Caco-2 (cell line): Measurements from ENCODE around the gene MXD1. TPM values are rescaled to one million over a fixed set of nuclear protein-coding genes. Genes with fewer than 3 reads are reported as not detected.

Experiments
- BruUV-seq: library from RNA; stranded (reverse); fragments of 400-500 nt; replicated peaks from 2 replicates; lab custom pipeline; 2021; lab: Mats Ljungman, UMichigan
- CTCF ChIA-PET: fragments of 300-600 bp; sonication (Branson Sonifier 250); formaldehyde crosslinking; loops from one replicate; lab custom pipeline; 2022; ENCODE audit warnings: antibody characterized with exemption; lab: Charles Lee
- POLR2A ChIA-PET: fragments of 300-600 bp; sonication (Branson Sonifier 250); formaldehyde crosslinking; loops from one replicate; lab custom pipeline; 2022; ENCODE audit warnings: antibody characterized with exemption; lab: Charles Lee
- DNase-seq, 2 experiments: peaks; one replicate each; pipeline versions ENCODE4 v3.0.0 to v3.0.0-alpha.2; 2020 to 2022
- H3K27me3 ChIP-seq: replicated peaks from 2 replicates; pipeline ENCODE4 v1.6.0; 2011; ENCODE audit warnings: low read length; ENCODE audit not compliant: control insufficient read depth, insufficient read depth
- H3K36me3 ChIP-seq: 2 replicates; pipeline ENCODE4 v1.5.1; 2011; ENCODE audit warnings: low read length; ENCODE audit not compliant: control insufficient read depth, insufficient read depth
- H3K4me1 ChIP-seq: fragments of 250-450 bp; sonication (Bioruptor Pico); 2 replicates; pipeline ENCODE4 v1.5.1; 2020; ENCODE audit warnings: mild to moderate bottlenecking
- H3K4me3 ChIP-seq: 2 replicates; pipeline ENCODE4 v1.5.1; 2011; ENCODE audit warnings: low read depth, mild to moderate bottlenecking, control low read depth, low read length
- H3K9me3 ChIP-seq: fragments of 250-450 bp; sonication (Bioruptor Pico); 2 replicates; pipeline ENCODE4 v1.5.1; 2020; ENCODE audit warnings: mild to moderate bottlenecking, moderate library complexity
- H3K27ac Mint-ChIP-seq: one replicate; pipeline ENCODE4 v1.8.0; 2022; ENCODE audit warnings: mixed read lengths; ENCODE audit not compliant: unreplicated experiment
- H3K27me3 Mint-ChIP-seq: one replicate; pipeline ENCODE4 v1.8.0; 2022; ENCODE audit warnings: mixed read lengths; ENCODE audit not compliant: insufficient read depth, unreplicated experiment
- H3K36me3 Mint-ChIP-seq: one replicate; pipeline ENCODE4 v1.8.0; 2022; ENCODE audit warnings: mild to moderate bottlenecking, mixed read lengths; ENCODE audit not compliant: insufficient read depth, unreplicated experiment
- H3K4me1 Mint-ChIP-seq: one replicate; pipeline ENCODE4 v1.8.0; 2022; ENCODE audit warnings: low read depth, mixed read lengths; ENCODE audit not compliant: unreplicated experiment
- H3K4me3 Mint-ChIP-seq: one replicate; pipeline ENCODE4 v1.8.0; 2022; ENCODE audit warnings: mild to moderate bottlenecking, moderate library complexity, mixed read lengths; ENCODE audit not compliant: unreplicated experiment
- H3K9me3 Mint-ChIP-seq: one replicate; pipeline ENCODE4 v1.8.0; 2022; ENCODE audit warnings: mixed read lengths; ENCODE audit not compliant: unreplicated experiment
- CTCF ChIP-seq, 2 experiments: fragments of 200-600 bp in 1 of 2; IDR thresholded peaks; 1 replicate in 1 of 2; 2 replicates in 1 of 2; pipeline versions ENCODE4 v1.5.1 to v1.8.0; 2011 to 2022; ENCODE audit warnings: antibody characterized with exemption in 1 of 2, control low read depth in 1 of 2, inconsistent platforms in 1 of 2, low read depth in 1 of 2, low read length in 1 of 2, mild to moderate bottlenecking in 1 of 2, moderate library complexity in 1 of 2; ENCODE audit not compliant: insufficient read depth in 1 of 2, severe bottlenecking in 1 of 2, unreplicated experiment in 1 of 2
- intact Hi-C: fragments of 100-400 bp; cut with micrococcal nuclease; formaldehyde crosslinking; loops from one replicate; pipeline ENCODE4 v1.10.0; 2022; ENCODE audit not compliant: unreplicated experiment
- total RNA-seq: library from RNA; stranded (reverse); gene quantifications from 2 replicates; pipeline ENCODE4 v1.2.3, GENCODE V29; 2022

The MXD1 gene
- total RNA-seq, 1 experiment from 2014 or later: 9.5 TPM

GRCh38 chr2:69933839-69934613 lies 19.1 kb downstream of the MXD1 start:
- Mint-ChIP-seq H3K4me3 (peak overlapping the region; percentile 58), H3K9me3 (no peaks in the 10 kb centered on the region), H3K27me3 (no peaks in the 10 kb centered on the region), H3K4me1 (peaks cover 31% of the 10 kb centered on the region), H3K36me3 (peaks cover 30% of the 10 kb centered on the region), H3K27ac (peak overlapping the region; percentile 82)
- TF ChIP-seq CTCF (IDR thresholded peaks at IDR 0.05; ENCODE audit: insufficient read depth in 1 of 2, low read depth in 1 of 2, low read length in 1 of 2, severe bottlenecking in 1 of 2, unreplicated experiment in 1 of 2): no peak
- H3K4me1 ChIP-seq: peaks cover 23% of the 10 kb centered on the region
- H3K36me3 ChIP-seq: peaks cover 4% of the 10 kb centered on the region
- DNase-seq: peak; percentile 52 to 56
- ChIA-PET POLR2A (interaction anchor here (0.5 to 2.8 kb wide), 3 partner anchors 20 to 208 kb away, joined by 3 to 54 read pairs (median 6); partner anchors contain the start of genes MXD1 and SNRNP27), CTCF (interaction anchor here (1.0 to 2.1 kb wide), 2 partner anchors 20 to 137 kb away, joined by 5 to 16 read pairs; partner anchors contain the start of gene MXD1)
- TSS peak; percentile 56 for BruUV-seq
- no peaks in the 10 kb centered on the region for H3K27me3 ChIP-seq
- no peaks in the 10 kb centered on the region for H3K9me3 ChIP-seq
- no peak overlapping the region for H3K4me3 ChIP-seq
- intact Hi-C loops: loop anchor here (1.0 kb wide), 2 partner anchors 20 to 208 kb away; no protein-coding TSS in a partner anchor

- ChIA-PET POLR2A (interaction anchor here (0.5 to 2.8 kb wide), 2 partner anchors 20 to 208 kb away, joined by 6 to 54 read pairs; partner anchors contain the start of gene MXD1), CTCF (interaction anchor here (2.1 kb wide), 1 partner anchor 20 kb away, joined by 16 read pairs; the partner anchor contains the start of gene MXD1)
- no peak for DNase-seq
- peak overlapping the region; percentile 4; the same call in 1 of the 2 replicates for H3K4me3 ChIP-seq
- H3K9me3 ChIP-seq: no peaks in the 10 kb centered on the region
- Mint-ChIP-seq H3K4me3 (peak overlapping the region; percentile 58), H3K9me3 (no peaks in the 10 kb centered on the region), H3K4me1 (peaks cover 31% of the 10 kb centered on the region), H3K27me3 (no peaks in the 10 kb centered on the region), H3K36me3 (peaks cover 31% of the 10 kb centered on the region), H3K27ac (peak overlapping the region; percentile 82)
- BruUV-seq: TSS peak; percentile 2
- peaks cover 4% of the 10 kb centered on the region for H3K36me3 ChIP-seq
- peaks cover 23% of the 10 kb centered on the region for H3K4me1 ChIP-seq
- TF ChIP-seq CTCF (IDR thresholded peaks at IDR 0.05; ENCODE audit: insufficient read depth in 1 of 2, low read depth in 1 of 2, low read length in 1 of 2, severe bottlenecking in 1 of 2, unreplicated experiment in 1 of 2): no peak
- H3K27me3 ChIP-seq: no peaks in the 10 kb centered on the region
- intact Hi-C loops: loop anchor here (1.0 kb wide), 2 partner anchors 20 to 208 kb away; no protein-coding TSS in a partner anchor
Measured at GRCh38 chr2:69934614-69934908, 19.7 kb downstream of the MXD1 start.

- no peak for DNase-seq
- no TSS peak for BruUV-seq
- peaks cover 31% of the 10 kb centered on the region for H3K4me1 Mint-ChIP-seq
- TF ChIP-seq CTCF (IDR thresholded peaks at IDR 0.05; ENCODE audit: insufficient read depth in 1 of 2, low read depth in 1 of 2, low read length in 1 of 2, severe bottlenecking in 1 of 2, unreplicated experiment in 1 of 2): no peak
- ChIA-PET POLR2A (interaction anchor here (2.8 kb wide), 1 partner anchor 21 kb away, joined by 54 read pairs; the partner anchor contains the start of gene MXD1), CTCF (interaction anchor here (2.1 kb wide), 1 partner anchor 21 kb away, joined by 16 read pairs; the partner anchor contains the start of gene MXD1)
- no peaks in the 10 kb centered on the region for H3K9me3 Mint-ChIP-seq
- no peaks in the 10 kb centered on the region for H3K9me3 ChIP-seq
- no peaks in the 10 kb centered on the region for H3K27me3 ChIP-seq
- H3K4me3 Mint-ChIP-seq: no peak overlapping the region
- H3K36me3 Mint-ChIP-seq: peaks cover 35% of the 10 kb centered on the region
- no peak overlapping the region for H3K27ac Mint-ChIP-seq
- H3K4me1 ChIP-seq: peaks cover 23% of the 10 kb centered on the region
- intact Hi-C loops: no loop called here
- no peaks in the 10 kb centered on the region for H3K27me3 Mint-ChIP-seq
- peaks cover 4% of the 10 kb centered on the region for H3K36me3 ChIP-seq
- no peak overlapping the region for H3K4me3 ChIP-seq
Measured at GRCh38 chr2:69935011-69935410, 20.1 kb downstream of the MXD1 start.
